ENCODE results near the gene CLEC2L.

The CLEC2L gene

DNA sequence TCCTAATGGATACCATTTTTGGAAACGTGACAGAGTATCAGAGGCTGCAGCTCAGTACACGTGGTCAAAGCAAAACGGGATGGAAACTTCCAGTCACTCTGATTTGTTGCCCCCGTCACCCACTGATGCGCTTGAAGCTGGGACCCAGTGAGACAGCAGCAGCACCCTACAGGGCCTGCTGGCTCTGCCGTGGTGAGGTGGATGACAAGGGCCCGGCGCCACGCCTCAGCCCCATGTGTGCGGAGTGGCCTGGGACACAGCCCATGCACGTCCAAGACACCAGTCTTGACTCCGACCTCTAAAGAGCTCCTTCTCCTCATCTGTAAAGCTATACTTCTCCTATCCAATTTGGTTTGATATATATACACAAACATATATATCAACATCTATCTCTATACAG is 39.0 kb downstream of the CLEC2L start:
- no peak overlapping the region for H2AFZ ChIP-seq (ENCODE audit: low read depth, low read length)
- no peak overlapping the region for H3K27ac ChIP-seq (ENCODE audit: low read length, poor library complexity, severe bottlenecking)
- no peak overlapping the region for H3K23ac ChIP-seq (ENCODE audit: low read length in 2 of 2)
- H2BK15ac ChIP-seq (ENCODE audit: low read depth, poor library complexity, severe bottlenecking): no peak overlapping the region
- H3K14ac ChIP-seq (ENCODE audit: low read length in 2 of 2): no peak overlapping the region
- H2BK12ac ChIP-seq (ENCODE audit: low read length in 2 of 2): no peak overlapping the region
- no peaks in the 10 kb centered on the region for H3K9me3 ChIP-seq (ENCODE audit: control insufficient read depth, low read length)
- H3K18ac ChIP-seq (ENCODE audit: low read depth in 1 of 2, low read length in 2 of 2): no peak overlapping the region
- WGBS: 94% methylated on average over 12 of the region's 12 CpGs
- H4K8ac ChIP-seq (ENCODE audit: low read length): no peak overlapping the region
- no peak overlapping the region for H2BK5ac ChIP-seq (ENCODE audit: low read depth, low read length, poor library complexity, severe bottlenecking)
- peaks cover 0 to 7% of the 10 kb centered on the region in 2 experiments for H3K27me3 ChIP-seq (ENCODE audit: control insufficient read depth in 1 of 2, insufficient read depth in 1 of 2, low read length in 2 of 2)
- no peak overlapping the region for H3K4me3 ChIP-seq (ENCODE audit: insufficient read depth in 1 of 2, low read depth in 1 of 2, low read length in 2 of 2)
- H3K4ac ChIP-seq (ENCODE audit: low read depth in 1 of 2, low read length in 2 of 2): no peak overlapping the region
- H2AK5ac ChIP-seq (ENCODE audit: low read length, severe bottlenecking): no peak overlapping the region
- H2BK120ac ChIP-seq (ENCODE audit: low read depth, low read length): no peak overlapping the region
- no peak overlapping the region for H3K4me2 ChIP-seq (ENCODE audit: low read length, poor library complexity, severe bottlenecking)
- peaks cover 19 to 30% of the 10 kb centered on the region in 2 experiments for H3K36me3 ChIP-seq (ENCODE audit: control insufficient read depth in 1 of 2, insufficient read depth in 2 of 2, low read depth in 1 of 2, low read length in 2 of 2)
- H4K91ac ChIP-seq (ENCODE audit: low read length): no peak overlapping the region
- no peak for DNase-seq
- H3K9ac ChIP-seq (ENCODE audit: low read length): no peak overlapping the region
- peaks cover 3% of the 10 kb centered on the region for H3K4me1 ChIP-seq (ENCODE audit: control insufficient read depth, insufficient read depth, low read depth, low read length)
- H3K79me1 ChIP-seq (replicated peaks; ENCODE audit: low read length, poor library complexity, severe bottlenecking): peaks cover 9% of the 10 kb centered on the region

DNA sequence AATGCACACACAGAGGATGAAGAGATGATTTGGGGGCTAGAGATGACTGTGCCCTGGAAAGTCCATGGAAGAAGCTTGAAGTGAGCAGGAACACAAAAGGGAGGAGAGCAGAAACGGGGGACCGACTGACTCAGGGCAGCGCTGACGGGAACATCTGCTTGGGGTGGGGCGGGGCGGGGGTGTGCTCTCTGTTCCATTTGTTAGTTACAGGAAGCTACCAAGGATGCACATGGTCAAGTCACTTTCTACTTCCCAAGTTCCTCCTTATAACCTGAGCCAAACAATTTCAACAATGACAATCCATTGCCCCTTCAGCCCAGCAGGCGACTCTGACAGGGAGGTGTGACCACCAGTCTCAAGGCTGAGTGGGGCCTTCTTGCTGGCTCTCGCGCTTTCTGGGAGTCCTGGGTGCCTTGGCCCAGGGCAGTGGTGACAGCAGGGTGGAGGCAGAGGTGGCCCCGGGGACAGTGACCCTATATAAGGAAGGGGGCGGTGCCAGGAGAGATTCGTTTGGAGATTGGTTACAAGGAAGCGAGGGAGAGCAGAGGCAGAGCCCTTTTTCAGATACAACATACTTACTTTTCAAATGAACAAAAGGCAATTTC is 39.6 kb downstream of the CLEC2L start:
- H2BK5ac ChIP-seq (ENCODE audit: low read depth, low read length, poor library complexity, severe bottlenecking): no peak overlapping the region
- no peak overlapping the region for H3K23ac ChIP-seq (ENCODE audit: low read length in 2 of 2)
- DNase-seq: no peak
- H4K8ac ChIP-seq (ENCODE audit: low read length): no peak overlapping the region
- H3K9me3 ChIP-seq (ENCODE audit: control insufficient read depth, low read length): no peaks in the 10 kb centered on the region
- H3K9ac ChIP-seq (ENCODE audit: low read length): no peak overlapping the region
- H3K27me3 ChIP-seq (ENCODE audit: control insufficient read depth in 1 of 2, insufficient read depth in 1 of 2, low read length in 2 of 2): peaks cover 0 to 4% of the 10 kb centered on the region in 2 experiments
- H3K4me1 ChIP-seq (ENCODE audit: control insufficient read depth, insufficient read depth, low read depth, low read length): peaks cover 3% of the 10 kb centered on the region
- H3K4me3 ChIP-seq (ENCODE audit: insufficient read depth in 1 of 2, low read depth in 1 of 2, low read length in 2 of 2): no peak overlapping the region
- no peak overlapping the region for H3K14ac ChIP-seq (ENCODE audit: low read length in 2 of 2)
- no peak overlapping the region for H4K91ac ChIP-seq (ENCODE audit: low read length)
- no peak overlapping the region for H3K18ac ChIP-seq (ENCODE audit: low read depth in 1 of 2, low read length in 2 of 2)
- H3K4me2 ChIP-seq (ENCODE audit: low read length, poor library complexity, severe bottlenecking): no peak overlapping the region
- H2BK15ac ChIP-seq (ENCODE audit: low read depth, poor library complexity, severe bottlenecking): no peak overlapping the region
- H3K79me1 ChIP-seq (replicated peaks; ENCODE audit: low read length, poor library complexity, severe bottlenecking): peaks cover 14% of the 10 kb centered on the region
- H2BK120ac ChIP-seq (ENCODE audit: low read depth, low read length): no peak overlapping the region
- no peak overlapping the region for H3K27ac ChIP-seq (ENCODE audit: low read length, poor library complexity, severe bottlenecking)
- H2AFZ ChIP-seq (ENCODE audit: low read depth, low read length): no peak overlapping the region
- H2AK5ac ChIP-seq (ENCODE audit: low read length, severe bottlenecking): no peak overlapping the region
- H3K4ac ChIP-seq (ENCODE audit: low read depth in 1 of 2, low read length in 2 of 2): no peak overlapping the region
- no peak overlapping the region for H2BK12ac ChIP-seq (ENCODE audit: low read length in 2 of 2)
- H3K36me3 ChIP-seq (ENCODE audit: control insufficient read depth in 1 of 2, insufficient read depth in 2 of 2, low read depth in 1 of 2, low read length in 2 of 2): peaks cover 25 to 36% of the 10 kb centered on the region in 2 experiments
- 100% methylated on average over 9 of the region's 13 CpGs for WGBS

GRCh38 chr7:139563856-139564255 is 40.4 kb downstream of the CLEC2L start:
- no peak overlapping the region for H2BK15ac ChIP-seq (ENCODE audit: low read depth, poor library complexity, severe bottlenecking)
- no peak overlapping the region for H3K4ac ChIP-seq (ENCODE audit: low read depth in 1 of 2, low read length in 2 of 2)
- H3K79me1 ChIP-seq (replicated peaks; ENCODE audit: low read length, poor library complexity, severe bottlenecking): peaks cover 15% of the 10 kb centered on the region
- H2BK120ac ChIP-seq (ENCODE audit: low read depth, low read length): no peak overlapping the region
- H3K9ac ChIP-seq (ENCODE audit: low read length): no peak overlapping the region
- DNase-seq: no peak
- peaks cover 1% of the 10 kb centered on the region for H3K4me1 ChIP-seq (ENCODE audit: control insufficient read depth, insufficient read depth, low read depth, low read length)
- H3K27ac ChIP-seq (ENCODE audit: low read length, poor library complexity, severe bottlenecking): no peak overlapping the region
- peaks cover 32 to 44% of the 10 kb centered on the region in 2 experiments for H3K36me3 ChIP-seq (ENCODE audit: control insufficient read depth in 1 of 2, insufficient read depth in 2 of 2, low read depth in 1 of 2, low read length in 2 of 2)
- H3K18ac ChIP-seq (ENCODE audit: low read depth in 1 of 2, low read length in 2 of 2): no peak overlapping the region
- no peak overlapping the region for H3K14ac ChIP-seq (ENCODE audit: low read length in 2 of 2)
- WGBS: 98% methylated on average over 5 of the region's 5 CpGs
- peak overlapping the region; percentile 54 for H4K91ac ChIP-seq (ENCODE audit: low read length)
- no peaks in the 10 kb centered on the region for H3K9me3 ChIP-seq (ENCODE audit: control insufficient read depth, low read length)
- no peak overlapping the region for H4K8ac ChIP-seq (ENCODE audit: low read length)
- H2AFZ ChIP-seq (ENCODE audit: low read depth, low read length): no peak overlapping the region
- H3K27me3 ChIP-seq (ENCODE audit: control insufficient read depth in 1 of 2, insufficient read depth in 1 of 2, low read length in 2 of 2): peaks cover 0 to 4% of the 10 kb centered on the region in 2 experiments
- no peak overlapping the region for H3K4me2 ChIP-seq (ENCODE audit: low read length, poor library complexity, severe bottlenecking)
- H2AK5ac ChIP-seq (ENCODE audit: low read length, severe bottlenecking): no peak overlapping the region
- no peak overlapping the region for H3K4me3 ChIP-seq (ENCODE audit: insufficient read depth in 1 of 2, low read depth in 1 of 2, low read length in 2 of 2)
- no peak overlapping the region for H2BK5ac ChIP-seq (ENCODE audit: low read depth, low read length, poor library complexity, severe bottlenecking)
- no peak overlapping the region for H3K23ac ChIP-seq (ENCODE audit: low read length in 2 of 2)
- no peak overlapping the region for H2BK12ac ChIP-seq (ENCODE audit: low read length in 2 of 2)

DNA sequence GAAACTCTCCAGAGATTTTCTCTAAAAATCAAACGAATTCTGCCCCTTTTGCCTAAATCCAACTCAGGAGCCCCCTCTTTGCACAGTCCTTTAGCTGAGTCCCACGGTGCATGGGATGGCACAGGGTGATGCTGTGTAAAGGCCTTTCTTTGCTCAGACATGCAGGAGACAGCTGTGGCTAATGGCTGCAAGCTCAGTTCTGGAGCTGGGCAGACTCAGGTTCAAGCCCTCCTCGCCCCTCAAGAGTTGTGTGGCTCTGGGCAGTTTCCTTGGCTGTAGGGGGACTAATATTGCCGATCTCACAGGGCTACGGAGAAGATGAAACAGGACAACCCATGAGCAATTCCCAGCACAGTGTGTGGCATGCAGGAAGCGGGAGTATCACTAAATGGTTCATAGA is 42.6 kb downstream of the CLEC2L start:
- Histone ChIP-seq H4K91ac (ENCODE audit: low read length) (peak overlapping the region; percentile 52), H4K8ac (ENCODE audit: low read length) (no peak overlapping the region), H3K36me3 (ENCODE audit: control insufficient read depth in 1 of 2, insufficient read depth in 2 of 2, low read depth in 1 of 2, low read length in 2 of 2) (peaks cover 41 to 52% of the 10 kb centered on the region in 2 experiments), H2AFZ (ENCODE audit: low read depth, low read length) (no peak overlapping the region), H3K4me2 (ENCODE audit: low read length, poor library complexity, severe bottlenecking) (no peak overlapping the region), H3K27ac (ENCODE audit: low read length, poor library complexity, severe bottlenecking) (no peak overlapping the region), H3K18ac (ENCODE audit: low read depth in 1 of 2, low read length in 2 of 2) (no peak overlapping the region), H3K9me3 (ENCODE audit: control insufficient read depth, low read length) (no peaks in the 10 kb centered on the region), H2BK5ac (ENCODE audit: low read depth, low read length, poor library complexity, severe bottlenecking) (no peak overlapping the region), H3K27me3 (ENCODE audit: control insufficient read depth in 1 of 2, insufficient read depth in 1 of 2, low read length in 2 of 2) (no peaks in the 10 kb centered on the region), H3K4me3 (ENCODE audit: insufficient read depth in 1 of 2, low read depth in 1 of 2, low read length in 2 of 2) (no peak overlapping the region), H2BK12ac (ENCODE audit: low read length in 2 of 2) (no peak overlapping the region), H2AK5ac (ENCODE audit: low read length, severe bottlenecking) (no peak overlapping the region), H3K9ac (ENCODE audit: low read length) (no peak overlapping the region), H3K4ac (ENCODE audit: low read depth in 1 of 2, low read length in 2 of 2) (no peak overlapping the region), H3K79me1 (replicated peaks; ENCODE audit: low read length, poor library complexity, severe bottlenecking) (peaks cover 22% of the 10 kb centered on the region), H3K23ac (ENCODE audit: low read length in 2 of 2) (no peak overlapping the region), H3K14ac (ENCODE audit: low read length in 2 of 2) (no peak overlapping the region), H2BK15ac (ENCODE audit: low read depth, poor library complexity, severe bottlenecking) (no peak overlapping the region), H2BK120ac (ENCODE audit: low read depth, low read length) (no peak overlapping the region), H3K4me1 (ENCODE audit: control insufficient read depth, insufficient read depth, low read depth, low read length) (peaks cover 1% of the 10 kb centered on the region)
- no peak for DNase-seq
- 96% methylated on average over 5 of the region's 6 CpGs for WGBS
